GM21786 (cell line): ENCODE results near the gene KIAA1191.

ENCODE experiments used
- ATAC-seq: cut with Tn5 transposase; IDR thresholded peaks from one replicate; pipeline ENCODE4 v1.9.1; 2021; ENCODE audit not compliant: unreplicated experiment

The KIAA1191 gene

GRCh38 chr5:176389135-176390123 is 27.9 kb upstream of the KIAA1191 start:
- peak; percentile 29 for ATAC-seq

GRCh38 chr5:176388444-176389134 is 27.0 kb upstream of the KIAA1191 start, which contains the start of the genes HIGD2A and NOP16:
HIGD2A (plus strand) TSS chr5:176388751; CDS start chr5:176388820, 69 bp downstream.
NOP16 (minus strand) TSS chr5:176388598; CDS start chr5:176388539, 59 bp downstream.
- ATAC-seq: peak; percentile 84

- ATAC-seq: no peak
Measured at GRCh38 chr5:176388003-176388443, 26.5 kb upstream of the KIAA1191 start.

GRCh38 chr5:176387384-176387925 is 25.9 kb upstream of the KIAA1191 start:
- no peak for ATAC-seq

GRCh38 chr5:176386491-176386890 is 24.9 kb upstream of the KIAA1191 start:
- ATAC-seq: no peak

GRCh38 chr5:176384991-176385390 is 23.4 kb upstream of the KIAA1191 start:
- no peak for ATAC-seq

GRCh38 chr5:176384366-176384930 is 22.9 kb upstream of the KIAA1191 start:
- ATAC-seq: no peak

GRCh38 chr5:176383961-176384360 is 22.4 kb upstream of the KIAA1191 start:
- no peak for ATAC-seq

GRCh38 chr5:176383248-176383905 is 21.8 kb upstream of the KIAA1191 start:
- no peak for ATAC-seq

GRCh38 chr5:176382721-176383120 is 21.2 kb upstream of the KIAA1191 start:
- no peak for ATAC-seq

GRCh38 chr5:176381979-176382378 is 20.4 kb upstream of the KIAA1191 start:
- ATAC-seq: no peak

- ATAC-seq: no peak
Measured at GRCh38 chr5:176381423-176381822, 19.9 kb upstream of the KIAA1191 start.

GRCh38 chr5:176379881-176380280 is 18.3 kb upstream of the KIAA1191 start:
- ATAC-seq: peak; percentile 68

GRCh38 chr5:176373100-176373818 is 11.7 kb upstream of the KIAA1191 start:
- ATAC-seq: no peak

- no peak for ATAC-seq
Measured at GRCh38 chr5:176371621-176372539, 10.3 kb upstream of the KIAA1191 start.

GRCh38 chr5:176369934-176370711 is 8.6 kb upstream of the KIAA1191 start:
- no peak for ATAC-seq

GRCh38 chr5:176368726-176369125 is 7.2 kb upstream of the KIAA1191 start:
- ATAC-seq: no peak
